ENCODE measurements around the gene PRKD1. TPM values are rescaled to one million over a fixed set of nuclear protein-coding genes. Genes with fewer than 3 reads are reported as not detected.

PRKD1 gene
- total RNA-seq, 1 experiment from 2014 or later = 0.36 TPM

DNA sequence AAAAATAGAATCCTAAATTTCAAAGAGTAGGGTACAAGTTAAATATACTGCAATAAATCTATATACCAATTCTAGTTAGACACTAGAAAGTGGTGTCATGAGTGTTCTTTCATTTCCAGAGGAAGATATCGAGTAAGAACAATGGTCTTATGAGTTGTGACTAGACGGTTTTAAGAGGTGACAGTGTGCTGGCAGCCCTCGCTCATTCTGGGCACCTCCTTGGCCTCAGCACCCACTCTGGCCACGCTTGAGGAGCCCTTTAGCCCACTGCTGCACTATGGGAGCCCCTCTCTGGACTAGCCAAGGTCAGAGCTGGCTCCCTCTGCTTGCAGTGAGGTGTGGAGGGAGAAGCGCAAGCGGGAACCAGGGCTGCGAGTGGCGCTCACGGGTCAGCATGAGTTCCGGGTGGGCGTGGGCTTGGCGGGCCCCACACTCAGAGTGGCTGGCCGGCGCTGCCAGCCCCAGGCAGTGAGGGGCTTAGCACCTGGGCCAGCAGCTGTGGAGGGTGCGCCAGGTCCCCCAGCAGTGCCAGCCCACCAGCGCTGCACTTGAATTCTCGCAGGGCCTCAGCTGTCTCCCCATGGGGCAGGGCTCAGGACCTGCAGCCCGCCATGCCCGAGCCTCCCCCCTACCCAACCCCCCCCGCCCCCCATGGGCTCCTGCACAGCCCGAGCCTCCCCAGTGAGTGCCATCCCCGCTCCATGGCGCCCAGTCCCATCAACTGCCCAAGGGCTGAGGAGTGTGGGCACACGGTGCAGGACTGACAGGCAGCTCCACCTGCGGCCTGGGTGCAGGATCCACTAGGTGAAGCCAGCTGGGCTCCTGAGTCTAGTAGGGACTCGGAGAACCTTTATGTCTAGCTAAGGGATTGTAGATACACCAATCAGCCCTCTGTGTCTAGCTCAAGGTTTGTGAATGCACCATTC, 18.7 kb downstream of the PRKD1 start:
- intact Hi-C loops (cut with micrococcal nuclease; ENCODE audit: unreplicated experiment) = no loop called here
- no peaks in the 10 kb centered on the region for H3K9me3 ChIP-seq
- Mint-ChIP-seq H3K4me3 (ENCODE audit: unreplicated experiment) (no peak overlapping the region), H3K4me1 (ENCODE audit: low read depth, unreplicated experiment) (no peaks in the 10 kb centered on the region), H3K9me3 (ENCODE audit: unreplicated experiment) (no peaks in the 10 kb centered on the region), H3K27me3 (ENCODE audit: insufficient read depth, unreplicated experiment) (no peaks in the 10 kb centered on the region), H3K27ac (ENCODE audit: unreplicated experiment) (no peak overlapping the region), H3K36me3 (ENCODE audit: insufficient read depth, unreplicated experiment) (no peaks in the 10 kb centered on the region)
- no peaks in the 10 kb centered on the region for H3K36me3 ChIP-seq (ENCODE audit: control insufficient read depth, insufficient read depth, low read length)
- DNase-seq = no peak
- H3K4me3 ChIP-seq (ENCODE audit: low read depth, low read length) = no peak overlapping the region
- POLR2A ChIA-PET = no interaction called here
- no peak for TF ChIP-seq CTCF (IDR thresholded peaks at IDR 0.05; ENCODE audit: insufficient read depth in 1 of 2, low read depth in 1 of 2, low read length in 1 of 2, severe bottlenecking in 1 of 2, unreplicated experiment in 1 of 2)
- BruUV-seq (replicated peaks) = no TSS peak
- no peaks in the 10 kb centered on the region for H3K27me3 ChIP-seq (replicated peaks; ENCODE audit: control insufficient read depth, insufficient read depth, low read length)
- H3K4me1 ChIP-seq = no peaks in the 10 kb centered on the region
- CTCF ChIA-PET = no interaction called here

DNA sequence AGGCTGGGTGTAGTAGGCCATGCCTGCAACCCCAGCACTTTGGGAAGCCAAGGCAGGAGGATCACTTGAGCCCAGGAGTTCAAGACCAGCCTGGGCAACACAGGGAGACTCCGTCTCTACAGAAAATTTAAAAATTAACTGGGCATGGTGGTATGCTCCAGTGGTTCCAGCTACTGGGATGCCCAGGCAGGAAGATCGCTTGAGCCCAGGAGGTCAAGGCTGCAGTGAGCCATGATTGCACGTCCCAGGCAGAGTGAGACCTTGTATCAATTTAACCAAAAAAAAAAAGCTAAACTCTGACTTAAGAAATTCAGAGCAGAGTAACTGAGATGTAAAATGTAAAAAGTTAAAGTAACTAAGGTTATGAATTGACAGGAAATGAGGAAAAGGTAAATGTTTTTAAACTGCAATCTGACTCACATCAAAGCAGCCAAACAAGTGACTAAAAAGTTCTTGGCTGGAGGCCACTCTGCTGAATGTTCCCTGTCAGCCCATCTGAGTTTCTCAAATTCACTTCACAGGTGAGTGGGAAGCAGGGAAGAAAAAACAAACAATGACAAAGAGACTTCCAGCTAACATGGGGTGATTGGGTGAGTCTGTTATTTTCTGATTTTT, 21.3 kb downstream of the PRKD1 start:
- no peaks in the 10 kb centered on the region for H3K9me3 ChIP-seq
- no peaks in the 10 kb centered on the region for H3K4me1 ChIP-seq
- H3K27me3 ChIP-seq (replicated peaks; ENCODE audit: control insufficient read depth, insufficient read depth, low read length) = no peaks in the 10 kb centered on the region
- no peaks in the 10 kb centered on the region for H3K27me3 Mint-ChIP-seq (ENCODE audit: insufficient read depth, unreplicated experiment)
- BruUV-seq (replicated peaks) = no TSS peak
- no peaks in the 10 kb centered on the region for H3K36me3 Mint-ChIP-seq (ENCODE audit: insufficient read depth, unreplicated experiment)
- H3K27ac Mint-ChIP-seq (ENCODE audit: unreplicated experiment) = no peak overlapping the region
- no peak for TF ChIP-seq CTCF (IDR thresholded peaks at IDR 0.05; ENCODE audit: insufficient read depth in 1 of 2, low read depth in 1 of 2, low read length in 1 of 2, severe bottlenecking in 1 of 2, unreplicated experiment in 1 of 2)
- no peaks in the 10 kb centered on the region for H3K36me3 ChIP-seq (ENCODE audit: control insufficient read depth, insufficient read depth, low read length)
- intact Hi-C loops (cut with micrococcal nuclease; ENCODE audit: unreplicated experiment) = no loop called here
- DNase-seq = no peak
- no peaks in the 10 kb centered on the region for H3K4me1 Mint-ChIP-seq (ENCODE audit: low read depth, unreplicated experiment)
- CTCF ChIA-PET = no interaction called here
- no peak overlapping the region for H3K4me3 ChIP-seq (ENCODE audit: low read depth, low read length)
- H3K4me3 Mint-ChIP-seq (ENCODE audit: unreplicated experiment) = no peak overlapping the region
- POLR2A ChIA-PET = no interaction called here
- no peaks in the 10 kb centered on the region for H3K9me3 Mint-ChIP-seq (ENCODE audit: unreplicated experiment)

- H3K27me3 ChIP-seq (replicated peaks; ENCODE audit: control insufficient read depth, insufficient read depth, low read length) = no peaks in the 10 kb centered on the region
- H3K9me3 ChIP-seq = no peaks in the 10 kb centered on the region
- no peaks in the 10 kb centered on the region for H3K4me1 Mint-ChIP-seq (ENCODE audit: low read depth, unreplicated experiment)
- intact Hi-C loops (cut with micrococcal nuclease; ENCODE audit: unreplicated experiment) = no loop called here
- H3K36me3 ChIP-seq (ENCODE audit: control insufficient read depth, insufficient read depth, low read length) = no peaks in the 10 kb centered on the region
- no peaks in the 10 kb centered on the region for H3K9me3 Mint-ChIP-seq (ENCODE audit: unreplicated experiment)
- no peaks in the 10 kb centered on the region for H3K27me3 Mint-ChIP-seq (ENCODE audit: insufficient read depth, unreplicated experiment)
- no peak for TF ChIP-seq CTCF (IDR thresholded peaks at IDR 0.05; ENCODE audit: insufficient read depth in 1 of 2, low read depth in 1 of 2, low read length in 1 of 2, severe bottlenecking in 1 of 2, unreplicated experiment in 1 of 2)
- POLR2A ChIA-PET = no interaction called here
- BruUV-seq (replicated peaks) = no TSS peak
- CTCF ChIA-PET = no interaction called here
- no peak for DNase-seq
- H3K4me3 Mint-ChIP-seq (ENCODE audit: unreplicated experiment) = no peak overlapping the region
- no peak overlapping the region for H3K4me3 ChIP-seq (ENCODE audit: low read depth, low read length)
- no peaks in the 10 kb centered on the region for H3K36me3 Mint-ChIP-seq (ENCODE audit: insufficient read depth, unreplicated experiment)
- no peak overlapping the region for H3K27ac Mint-ChIP-seq (ENCODE audit: unreplicated experiment)
- no peaks in the 10 kb centered on the region for H3K4me1 ChIP-seq
Observed at GRCh38 chr14:29905543-29905942, 22.1 kb downstream of the PRKD1 start.
